Pulmonary artery endothelial cell (primary cell): ENCODE results near the gene HHIP. TPM values are rescaled to one million over a fixed set of nuclear protein-coding genes. Genes with fewer than 3 reads are reported as not detected.

Source experiments
- DNase-seq: peaks from one replicate; pipeline ENCODE4 v3.0.0-alpha.2; 2011; ENCODE audit warnings: low read depth, low spot score
- total RNA-seq: library from RNA; depleted of rRNA; stranded (reverse); fragments of >200 nt; gene quantifications from 2 replicates; pipeline ENCODE4 v1.2.3, GENCODE V29; 2014

HHIP gene
- total RNA-seq, 1 donor from 2014 or later, result 481 TPM

DNA sequence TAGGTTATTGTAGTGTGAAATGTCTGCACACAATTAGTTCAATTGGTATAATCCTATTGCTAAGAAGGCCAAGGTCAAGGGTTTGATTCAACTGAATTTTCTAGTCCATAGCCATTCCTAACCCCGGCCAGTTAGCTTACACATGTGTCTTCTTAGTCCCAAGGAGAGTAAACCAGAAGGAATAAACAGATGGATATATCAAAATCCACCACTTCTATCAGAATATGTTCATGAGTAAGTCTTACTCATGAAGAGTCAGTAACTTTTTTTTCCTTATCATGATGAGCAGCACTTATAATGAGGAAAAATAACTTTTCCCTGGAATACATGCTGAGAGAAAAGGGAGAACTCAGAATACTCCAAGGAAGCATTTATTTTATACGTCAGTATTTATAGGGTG lies 9.5 kb downstream of the HHIP start:
- no peak for DNase-seq

DNA sequence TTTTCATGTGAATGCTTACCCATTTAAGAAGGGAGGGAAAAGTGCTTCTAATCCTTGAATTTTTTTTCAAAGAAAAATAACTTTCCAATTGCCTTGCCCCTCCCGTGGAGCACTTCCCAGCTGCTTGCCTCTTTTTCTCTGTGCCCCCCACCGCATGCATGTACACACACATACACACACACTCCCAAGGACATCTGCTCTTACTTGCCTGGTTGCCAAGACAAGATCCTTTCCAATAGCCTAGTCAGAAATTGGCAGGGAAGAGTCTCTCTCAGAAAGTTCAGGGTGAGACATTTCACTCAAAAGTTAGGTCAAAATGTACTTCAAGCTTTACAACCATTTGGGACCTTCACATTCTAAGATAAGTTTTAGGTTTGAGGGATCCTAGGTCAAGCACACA lies 10.9 kb downstream of the HHIP start:
- no peak for DNase-seq

DNA sequence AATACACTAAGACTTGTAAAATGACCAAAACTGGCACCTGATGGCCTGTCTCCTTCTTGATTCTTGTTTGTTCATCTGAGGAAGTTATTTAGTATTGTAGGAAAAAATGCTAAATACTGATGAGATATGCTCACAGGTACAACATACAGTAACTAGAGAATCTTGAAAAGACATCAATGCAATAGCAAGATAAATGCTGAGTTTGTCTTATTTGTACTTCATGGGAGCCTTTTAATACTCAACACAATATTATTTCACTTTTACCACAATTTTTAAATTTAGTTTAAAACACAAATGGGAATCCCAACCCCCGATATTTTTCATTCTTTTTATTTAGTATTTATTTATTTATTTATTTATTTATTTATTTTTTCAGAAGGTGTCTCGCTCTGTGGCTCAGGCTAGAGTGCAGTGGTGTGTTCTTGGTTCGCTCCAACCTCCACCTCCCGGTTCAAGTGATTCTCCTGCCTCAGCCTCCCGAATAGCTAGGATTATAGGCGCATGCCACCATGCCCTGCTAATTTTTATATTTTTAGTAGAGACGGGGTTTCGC lies 12.1 kb downstream of the HHIP start:
- DNase-seq, result no peak

DNA sequence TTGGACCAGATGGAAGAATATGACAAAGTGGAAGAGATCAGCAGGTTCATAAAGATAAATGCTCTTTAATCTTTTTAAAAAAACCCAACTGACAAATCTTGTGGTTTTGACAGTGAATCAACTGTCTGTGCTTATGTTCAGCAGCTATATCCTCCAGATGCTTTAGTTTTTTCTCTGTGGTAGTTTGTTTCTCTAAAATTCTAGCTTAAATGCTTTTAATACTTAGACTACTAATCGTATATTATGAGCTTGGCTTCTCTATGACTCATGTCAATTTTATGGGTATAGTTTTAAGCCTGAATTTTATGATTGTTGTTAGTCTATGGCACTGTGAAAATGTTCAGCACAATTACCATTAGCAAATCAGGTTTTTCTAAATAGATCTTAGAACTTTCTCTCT lies 12.9 kb downstream of the HHIP start:
- DNase-seq, result no peak

DNA sequence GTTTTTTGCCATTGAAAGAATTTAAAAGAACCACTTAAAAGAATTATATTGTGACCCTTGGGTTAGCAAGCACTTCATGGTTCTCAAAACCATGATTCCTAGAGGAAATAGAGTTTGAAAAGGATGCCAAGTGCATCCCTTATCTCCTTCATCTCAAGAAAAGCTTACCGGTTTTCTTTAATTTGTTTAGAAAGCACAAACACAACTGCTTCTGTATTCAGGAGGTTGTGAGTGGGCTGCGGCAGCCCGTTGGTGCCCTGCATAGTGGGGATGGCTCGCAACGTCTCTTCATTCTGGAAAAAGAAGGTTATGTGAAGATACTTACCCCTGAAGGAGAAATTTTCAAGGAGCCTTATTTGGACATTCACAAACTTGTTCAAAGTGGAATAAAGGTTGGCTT lies 13.5 kb downstream of the HHIP start:
- no peak for DNase-seq

DNA sequence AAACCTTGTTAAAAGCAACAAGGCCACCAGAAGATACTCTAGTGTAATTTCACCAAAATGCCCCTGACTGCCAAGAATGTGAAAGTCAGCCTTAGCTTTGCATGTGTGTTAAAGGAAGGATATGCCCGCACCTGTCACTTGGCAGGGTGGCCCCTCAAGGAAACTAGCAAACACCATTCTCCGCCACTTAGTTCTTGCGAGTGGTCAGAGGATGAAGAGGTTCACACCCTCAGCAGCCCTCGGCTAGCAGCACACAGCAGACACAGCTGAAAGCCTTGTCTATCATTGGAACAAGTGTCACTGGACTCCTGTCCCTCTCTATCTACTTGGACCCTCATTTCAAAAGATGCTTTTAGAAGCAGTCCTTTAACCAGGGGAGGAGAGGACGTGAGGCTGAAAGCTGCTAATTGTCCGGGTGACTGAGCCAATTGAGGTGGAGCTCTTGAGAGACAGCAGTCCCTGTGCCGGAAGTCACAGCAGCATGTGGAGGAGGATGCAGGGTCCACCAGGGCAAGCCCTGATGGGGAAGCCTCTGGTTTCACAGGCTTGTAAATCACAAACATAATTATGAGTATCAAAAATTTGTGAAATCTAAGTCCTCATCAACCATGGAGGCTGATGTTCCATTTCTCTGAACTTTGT lies 18.0 kb downstream of the HHIP start:
- no peak for DNase-seq

- no peak for DNase-seq
Measured at GRCh38 chr4:144666539-144667175, 20.7 kb downstream of the HHIP start.

GRCh38 chr4:144667500-144667899 lies 21.5 kb downstream of the HHIP start:
- no peak for DNase-seq

DNA sequence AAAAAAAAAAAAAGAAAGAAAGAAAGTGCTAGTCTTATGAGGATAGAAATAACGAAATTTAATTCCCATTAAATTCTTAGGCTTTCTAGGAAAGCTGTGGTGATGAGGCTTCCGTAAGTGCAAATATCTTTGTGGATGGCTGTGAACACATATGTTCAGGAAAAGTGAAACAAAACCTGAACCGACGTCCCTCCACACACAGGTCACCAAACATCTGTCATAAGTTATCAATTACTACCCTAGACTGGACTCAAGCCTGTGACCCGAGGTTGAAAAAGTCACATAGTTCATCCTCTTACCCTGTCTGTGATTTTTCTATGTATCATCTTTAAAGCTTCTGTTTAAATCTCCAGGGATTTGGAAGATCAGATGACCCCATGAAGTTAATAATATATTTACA lies 24.8 kb downstream of the HHIP start:
- no peak for DNase-seq

GRCh38 chr4:144674711-144675110 lies 28.8 kb downstream of the HHIP start:
- no peak for DNase-seq

- no peak for DNase-seq
Measured at GRCh38 chr4:144681806-144682205, 35.9 kb downstream of the HHIP start.

DNA sequence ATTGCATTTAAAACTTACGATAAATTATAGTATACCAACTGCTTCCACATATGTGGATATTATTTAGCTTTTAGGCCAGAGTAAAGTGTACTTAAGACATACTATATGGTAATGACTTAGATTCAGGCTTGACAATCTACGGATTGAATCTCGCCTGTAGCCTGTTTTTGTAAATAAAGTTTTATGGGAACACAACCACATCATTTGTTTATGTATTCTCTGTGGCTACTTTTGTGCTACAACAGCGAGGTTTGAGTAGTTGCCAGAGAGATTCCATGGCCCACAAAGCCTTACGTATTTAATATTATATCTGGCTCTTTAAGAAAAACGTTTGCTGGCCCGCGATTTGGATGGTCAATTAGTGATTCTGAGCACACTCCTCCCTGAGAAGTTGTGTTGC lies 37.6 kb downstream of the HHIP start:
- DNase-seq, result no peak

DNA sequence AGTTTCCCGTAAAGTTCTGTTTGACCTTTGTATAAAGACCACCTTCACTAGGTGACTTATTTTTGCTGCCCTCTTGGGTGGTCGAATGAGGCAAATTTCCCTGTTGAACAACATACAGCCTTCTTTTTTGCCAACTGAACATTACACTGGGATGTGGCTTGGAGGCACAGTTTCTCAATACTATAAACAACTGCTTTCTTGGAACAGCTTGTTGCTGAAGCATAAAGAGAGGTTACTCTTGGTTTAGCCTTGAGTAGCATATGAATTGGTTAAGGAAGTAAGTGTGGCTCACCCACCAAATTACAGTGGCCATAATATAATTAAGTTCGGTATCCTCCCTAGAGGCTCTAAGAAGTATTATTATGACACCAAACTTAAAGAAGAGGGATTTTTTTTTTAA lies 40.0 kb downstream of the HHIP start:
- no peak for DNase-seq

GRCh38 chr4:144686921-144687320 lies 41.0 kb downstream of the HHIP start:
- DNase-seq, result no peak

DNA sequence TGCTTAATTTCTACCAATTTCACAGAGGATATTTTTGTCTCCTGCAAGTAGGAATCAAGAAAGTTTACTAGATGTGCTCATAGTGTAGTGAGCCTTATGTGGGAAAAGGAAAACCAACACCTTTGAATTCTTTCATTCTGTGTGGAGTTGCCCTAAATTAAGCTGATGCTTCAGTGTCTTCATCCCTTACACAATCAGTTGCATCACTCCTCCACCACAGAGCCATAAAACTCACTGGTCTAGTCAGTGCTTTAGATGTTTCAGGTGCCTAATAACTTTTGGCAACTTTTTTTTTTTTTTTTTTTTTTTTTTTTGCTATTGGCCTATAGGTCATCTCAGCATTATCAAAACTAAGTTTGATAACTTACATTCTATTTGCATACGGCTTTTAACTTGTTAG lies 41.5 kb downstream of the HHIP start:
- no peak for DNase-seq

- no peak for DNase-seq
Measured at GRCh38 chr4:144688035-144688569, 42.1 kb downstream of the HHIP start.

DNA sequence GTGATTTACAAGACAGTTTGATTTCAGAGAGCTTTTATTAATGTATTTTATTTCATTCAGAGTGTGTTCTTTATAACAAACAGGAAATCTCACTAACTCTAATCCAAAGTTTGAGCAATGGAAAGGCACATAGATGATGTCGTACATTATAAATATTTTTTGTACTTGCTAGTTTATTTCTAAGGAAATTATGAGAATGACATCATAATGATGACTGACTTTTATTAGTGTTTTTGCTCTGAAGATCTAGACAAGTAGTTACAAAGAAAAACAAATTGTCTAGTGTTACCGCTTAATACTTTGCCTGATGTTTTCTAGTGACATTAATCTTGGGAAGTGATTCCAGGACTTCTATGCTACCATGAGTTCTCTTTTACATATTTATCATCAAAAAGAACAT lies 43.2 kb downstream of the HHIP start:
- DNase-seq, result no peak

GRCh38 chr4:144695721-144696120 lies 49.8 kb downstream of the HHIP start:
- no peak for DNase-seq

GRCh38 chr4:144696376-144696775 lies 50.4 kb downstream of the HHIP start:
- no peak for DNase-seq

GRCh38 chr4:144699565-144699964 lies 53.6 kb downstream of the HHIP start:
- peak; percentile 72 for DNase-seq

- DNase-seq, result no peak
Measured at GRCh38 chr4:144701683-144702233, 55.8 kb downstream of the HHIP start.

DNA sequence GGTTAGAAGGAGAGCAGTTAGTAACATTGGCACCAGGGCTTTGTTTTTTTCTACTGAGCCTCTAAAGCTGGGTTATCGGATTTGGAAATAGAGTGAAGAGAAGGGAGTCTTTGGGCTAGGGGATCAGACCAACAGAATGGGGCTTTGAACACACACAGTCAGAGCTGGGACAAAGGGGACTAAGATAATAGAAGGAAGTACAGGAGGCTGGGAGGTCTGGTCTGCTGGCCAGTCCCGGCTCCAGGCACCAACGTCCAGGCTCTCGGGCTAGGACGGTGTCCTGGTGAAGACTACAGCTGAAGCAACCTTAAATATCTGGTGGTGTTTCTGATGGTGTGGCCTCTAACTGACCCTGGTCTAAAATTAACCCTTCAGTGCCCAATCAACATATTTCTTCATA lies 57.5 kb downstream of the HHIP start:
- DNase-seq, result no peak
